Midbrain (tissue), 1 donor: ENCODE data around the gene SEMA3D.

Source experiments
- DNase-seq: peaks from one replicate; lab custom pipeline; 2025; lab: John Stamatoyannopoulos, UW

SEMA3D gene

DNA sequence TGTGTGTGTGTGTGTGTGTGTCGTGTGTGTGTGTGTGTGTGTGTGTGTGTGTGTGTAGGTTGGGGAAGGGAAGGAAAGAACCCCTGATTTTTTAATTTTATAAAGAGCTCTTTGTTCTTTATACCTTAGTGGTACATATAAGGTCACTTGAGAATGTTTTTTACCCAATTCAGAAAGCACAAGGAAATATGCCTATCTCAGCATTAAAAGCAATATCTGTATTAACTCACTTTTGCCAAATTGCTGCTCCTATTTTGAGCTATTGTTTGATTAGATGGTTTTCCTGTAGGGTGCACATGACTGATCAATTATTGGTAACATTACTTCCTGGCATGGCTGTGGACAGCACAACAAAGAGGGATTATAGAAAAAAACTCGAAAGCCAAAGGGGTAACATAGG, 60.5 kb downstream of the SEMA3D start:
- DNase-seq = no peak

DNA sequence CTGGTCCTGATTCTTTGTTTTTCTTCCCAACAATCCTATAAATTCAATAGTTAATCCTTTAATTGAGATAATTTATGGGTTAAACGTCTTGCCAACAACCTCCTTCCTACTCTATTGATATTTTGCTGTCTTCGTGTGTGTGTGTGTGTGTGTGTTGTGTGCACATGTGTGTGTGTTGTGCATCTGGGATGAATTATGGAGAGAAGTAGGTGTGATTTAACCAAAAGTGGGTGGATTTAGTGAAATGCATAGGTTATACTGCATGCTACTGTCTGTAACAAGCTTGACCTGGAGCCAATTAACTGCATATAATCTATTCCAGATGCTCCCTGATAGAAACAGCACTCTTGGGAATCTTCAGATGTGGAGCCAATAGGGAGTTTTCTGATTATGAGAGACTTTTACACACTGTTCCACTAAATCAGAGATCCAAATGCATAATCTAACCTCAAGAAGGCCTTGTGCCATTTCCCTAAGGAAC, 61.2 kb downstream of the SEMA3D start:
- no peak for DNase-seq

DNA sequence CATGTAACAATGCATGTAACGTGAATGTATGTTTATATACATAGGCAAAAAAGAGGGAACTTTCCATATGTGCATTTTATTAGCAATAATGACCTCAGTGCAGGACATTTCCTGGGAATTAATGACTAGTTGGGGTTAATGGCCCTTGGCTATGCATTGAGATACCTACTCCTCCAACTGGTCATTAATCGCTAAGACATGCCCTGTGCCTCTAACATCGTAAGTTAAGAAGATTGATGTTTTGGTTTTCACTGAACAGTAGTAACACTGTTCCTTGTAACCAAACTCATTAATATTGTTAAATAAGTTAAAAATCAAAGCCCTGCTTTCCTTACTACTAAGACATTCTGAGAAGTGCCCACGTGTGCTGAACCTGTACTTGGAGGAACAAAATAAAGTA, 61.7 kb downstream of the SEMA3D start:
- no peak for DNase-seq

DNA sequence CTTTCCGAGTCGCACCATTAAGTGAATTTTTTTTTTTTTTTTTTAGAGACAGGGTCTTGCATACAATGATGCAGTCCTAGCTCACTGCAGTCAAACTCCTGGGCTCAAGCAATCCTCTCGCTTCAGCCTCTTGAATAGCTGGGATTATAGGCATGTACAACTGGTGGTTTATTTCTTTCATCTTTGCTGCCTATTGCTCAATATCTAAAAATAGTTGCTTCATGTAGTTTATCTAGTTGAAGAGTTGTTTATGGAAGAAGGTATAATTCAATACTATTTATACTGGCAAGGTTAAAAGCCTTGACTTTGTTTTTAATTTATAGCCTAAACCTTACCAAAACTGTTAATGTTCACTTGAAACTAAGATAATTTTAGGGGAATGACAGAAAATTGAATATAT, 66.9 kb downstream of the SEMA3D start:
- DNase-seq = no peak

DNA sequence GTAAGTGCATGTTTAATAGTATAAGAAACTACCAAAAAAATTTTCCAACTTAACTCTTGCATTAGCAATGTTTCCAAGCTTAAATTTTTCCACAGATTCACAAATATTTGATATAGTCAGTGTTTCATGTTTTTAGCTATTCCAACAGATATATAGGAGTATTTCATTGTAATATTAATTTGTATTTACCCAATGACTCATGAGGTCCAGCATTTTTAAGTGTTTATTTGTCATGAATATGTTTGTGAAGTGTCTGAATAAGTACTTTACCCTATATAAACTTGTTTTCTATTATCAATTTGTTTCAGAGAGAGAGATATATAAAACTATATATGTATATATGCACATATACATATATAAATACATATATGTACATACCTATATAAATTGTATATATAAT, 71.0 kb downstream of the SEMA3D start:
- no peak for DNase-seq

DNA sequence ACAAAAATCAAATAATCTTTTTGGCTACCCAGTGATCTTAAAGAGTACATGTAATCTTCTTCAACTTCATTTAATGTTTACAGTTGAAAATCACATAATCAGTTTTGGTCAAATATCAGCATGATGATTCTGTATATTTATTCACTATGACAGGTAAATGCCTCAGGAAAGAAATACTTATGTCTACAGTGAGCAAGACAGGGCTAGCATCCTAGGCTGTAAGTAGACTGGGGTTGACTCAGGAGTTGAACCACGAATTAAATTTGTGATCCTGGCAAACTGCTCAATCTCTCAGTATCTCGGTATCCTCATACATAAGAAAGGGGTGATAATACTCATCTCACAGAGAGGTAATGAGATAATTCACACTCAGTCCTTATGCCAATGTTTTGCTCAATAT, 71.8 kb downstream of the SEMA3D start:
- no peak for DNase-seq

DNA sequence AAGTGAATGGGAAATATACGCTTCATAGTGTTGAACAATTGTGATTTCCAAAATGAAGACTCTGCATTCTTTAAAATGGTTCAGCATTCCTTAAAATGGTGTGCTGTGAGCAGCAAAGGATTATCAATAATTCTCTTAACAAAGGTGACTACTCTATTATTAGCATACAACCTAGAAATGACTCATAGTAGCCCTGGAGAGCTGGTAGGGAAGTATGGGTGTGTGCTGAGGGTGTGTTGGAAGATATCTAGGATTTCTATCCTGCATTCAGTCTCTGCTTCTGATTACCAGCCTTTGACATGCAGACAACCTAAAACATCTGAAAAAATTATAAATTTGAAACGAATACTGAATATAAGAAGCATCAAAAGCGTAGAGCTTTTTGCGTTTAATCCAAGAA, 72.5 kb downstream of the SEMA3D start:
- DNase-seq = no peak

DNA sequence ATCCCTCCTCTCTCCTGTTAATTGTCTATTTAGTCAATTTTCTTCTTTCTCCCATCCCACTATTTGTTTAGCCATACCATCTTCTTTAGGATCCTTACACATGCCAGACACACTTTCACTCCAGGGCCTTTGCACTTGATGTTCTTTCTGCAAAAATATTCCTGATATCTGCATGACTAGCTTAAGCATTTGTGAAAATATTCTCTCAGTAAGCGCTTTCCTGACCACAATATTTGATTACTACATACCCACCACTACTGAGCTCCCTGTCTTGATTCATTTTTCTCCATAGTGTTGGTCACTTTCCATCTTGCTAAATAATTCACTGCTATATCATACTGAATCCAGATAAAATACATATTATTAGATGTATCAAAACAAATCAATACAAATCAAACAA, 75.1 kb downstream of the SEMA3D start:
- DNase-seq = no peak

DNA sequence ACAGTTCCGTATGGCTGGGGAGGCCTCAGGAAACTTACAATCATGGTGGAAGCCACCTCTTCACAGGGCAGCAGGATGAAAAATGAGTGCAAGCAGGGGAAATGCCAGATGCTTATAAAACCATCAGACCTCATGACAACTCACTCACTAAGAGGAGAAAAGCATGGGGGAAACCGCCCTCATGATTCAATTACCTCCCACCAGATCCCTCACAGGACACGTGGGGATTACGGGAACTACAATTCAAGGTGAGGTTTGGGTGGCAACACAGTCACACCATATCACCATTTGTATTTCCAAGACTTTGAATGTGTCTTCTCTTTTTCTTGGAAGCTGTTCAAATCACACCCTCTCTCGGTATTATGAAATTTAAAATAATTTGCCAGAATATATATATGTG, 80.1 kb downstream of the SEMA3D start:
- no peak for DNase-seq

DNA sequence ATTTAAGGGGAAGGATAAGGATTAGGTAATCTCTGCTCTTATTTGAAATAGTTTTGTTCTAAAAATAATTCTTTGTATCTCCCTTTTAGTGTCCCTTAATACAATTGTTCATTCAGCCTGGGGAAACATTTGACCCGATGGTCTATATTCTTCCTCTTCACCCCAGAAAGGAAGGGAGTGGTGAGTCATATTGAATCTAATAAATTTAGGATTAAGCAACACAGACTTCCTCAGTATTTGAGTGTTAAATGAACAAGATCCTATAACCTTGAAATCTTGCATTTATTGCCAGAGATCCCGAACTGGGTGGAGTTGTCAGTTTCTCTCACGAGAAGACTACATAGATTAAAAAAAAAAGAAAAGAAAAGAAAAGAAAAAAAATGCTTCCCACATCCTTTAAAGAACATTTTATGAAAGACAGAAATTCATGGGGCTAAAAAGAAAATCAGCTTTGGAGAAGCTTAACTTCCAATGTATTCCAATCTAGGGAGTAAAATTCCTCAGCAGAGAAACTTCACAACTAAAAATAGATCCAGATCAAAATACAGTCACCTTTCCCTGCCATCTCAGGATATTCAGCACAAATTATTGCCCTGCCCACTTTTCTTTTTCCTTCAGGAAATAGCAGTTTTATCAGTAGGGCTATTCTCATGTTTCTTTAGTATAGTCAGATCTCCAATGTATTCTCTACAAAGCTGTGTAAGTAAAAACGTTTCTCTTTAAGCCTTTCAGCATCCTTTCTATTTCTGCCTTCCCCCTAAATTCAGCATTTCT, 82.2 kb downstream of the SEMA3D start:
- no peak for DNase-seq

DNA sequence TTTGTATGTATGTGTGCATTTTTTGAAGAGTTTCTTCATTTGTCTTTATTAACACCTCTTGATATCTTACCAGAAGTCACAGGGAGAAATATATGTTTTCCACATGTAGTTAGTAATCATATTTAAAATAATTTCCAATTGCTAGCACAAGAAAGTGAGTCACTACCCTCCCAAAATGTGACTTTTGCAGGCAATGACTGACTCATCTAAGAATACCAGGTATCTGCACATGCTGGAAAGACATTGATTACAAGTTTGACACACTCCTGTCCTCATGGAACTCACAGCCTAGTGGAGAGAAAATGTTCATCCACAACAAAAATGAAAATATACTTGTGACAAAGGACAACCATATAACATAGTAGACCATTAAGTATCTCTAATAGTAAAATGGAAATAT, 82.9 kb downstream of the SEMA3D start:
- DNase-seq = no peak

DNA sequence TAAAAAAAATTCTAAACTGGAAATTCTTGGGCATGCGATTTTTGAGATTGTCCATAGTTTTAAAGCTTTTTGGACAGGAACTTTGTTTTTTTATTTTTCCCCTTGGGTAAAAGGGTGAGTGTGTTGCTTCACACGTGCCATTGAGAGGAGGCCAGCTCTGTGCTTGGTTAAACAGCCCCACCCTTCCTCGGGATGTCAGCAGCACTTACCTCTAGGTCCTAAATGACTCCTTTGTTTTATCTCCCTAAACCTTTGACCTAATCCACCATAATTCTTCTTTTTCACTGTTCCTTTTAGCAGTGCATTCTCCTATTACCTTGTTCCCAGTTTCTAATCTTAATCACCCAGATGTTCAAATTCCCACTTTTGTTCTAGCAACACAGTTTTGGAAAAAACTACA, 83.5 kb downstream of the SEMA3D start:
- no peak for DNase-seq

DNA sequence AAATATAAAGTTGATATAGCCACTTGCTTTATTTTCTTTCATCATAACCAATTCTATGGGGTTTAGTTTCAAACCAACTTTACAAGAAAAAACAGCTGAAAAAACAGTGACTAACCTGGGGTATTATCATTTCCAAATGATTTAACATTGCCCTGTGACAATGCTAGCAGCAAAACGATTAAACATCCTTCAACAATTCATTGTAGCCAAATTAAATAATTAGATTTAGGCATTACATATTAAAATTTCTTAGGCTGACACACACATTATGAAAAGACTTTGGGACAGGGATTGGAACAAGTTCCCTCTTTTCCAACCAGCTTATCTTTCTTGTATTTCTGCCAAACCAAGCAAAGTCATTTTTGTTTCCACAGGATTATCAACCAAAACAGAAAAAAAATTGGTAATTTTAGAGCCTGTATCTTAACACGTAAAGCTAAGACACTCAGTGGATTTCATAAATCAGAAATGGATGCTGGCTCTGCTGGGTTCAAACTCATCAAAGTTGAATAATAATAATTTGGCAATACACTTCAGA, 84.0 kb downstream of the SEMA3D start:
- DNase-seq = no peak

DNA sequence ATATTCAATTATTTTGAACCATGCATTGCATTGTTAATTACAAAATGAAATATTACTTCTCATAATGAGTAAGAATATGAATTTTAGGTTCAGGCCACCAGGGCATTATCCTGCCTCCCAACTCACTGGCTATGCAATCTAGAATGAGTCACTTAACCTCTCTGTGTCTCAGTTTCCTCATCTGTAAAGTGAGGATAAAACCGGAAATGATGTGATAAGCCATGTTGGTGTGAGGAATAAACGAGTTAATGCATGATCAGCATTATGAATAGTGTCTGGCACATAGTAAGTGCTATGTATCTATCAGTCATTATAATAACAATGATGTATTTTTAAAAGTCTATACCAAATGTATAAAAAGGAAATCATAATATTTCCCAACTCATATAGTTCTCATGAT, 85.5 kb downstream of the SEMA3D start:
- no peak for DNase-seq

DNA sequence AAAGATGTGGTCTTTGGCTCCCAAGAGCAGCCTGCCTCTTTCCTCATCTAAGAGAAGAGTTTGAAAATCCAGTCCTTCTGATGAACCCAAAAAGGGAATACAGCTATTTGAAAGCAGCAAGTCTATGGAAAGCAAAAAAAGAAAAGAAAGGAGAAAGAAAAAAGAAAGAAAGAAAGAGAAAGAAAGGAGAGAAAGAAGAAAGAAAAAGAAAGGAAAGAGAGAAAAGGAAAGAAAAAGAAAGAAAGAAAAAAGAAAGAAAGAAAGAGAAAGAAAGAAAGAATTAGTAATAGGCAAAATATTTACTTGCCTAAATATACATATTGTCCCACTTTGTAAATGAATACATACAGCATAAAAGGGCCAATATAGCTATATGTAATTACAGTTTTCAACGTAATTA, 89.0 kb downstream of the SEMA3D start:
- DNase-seq = no peak

DNA sequence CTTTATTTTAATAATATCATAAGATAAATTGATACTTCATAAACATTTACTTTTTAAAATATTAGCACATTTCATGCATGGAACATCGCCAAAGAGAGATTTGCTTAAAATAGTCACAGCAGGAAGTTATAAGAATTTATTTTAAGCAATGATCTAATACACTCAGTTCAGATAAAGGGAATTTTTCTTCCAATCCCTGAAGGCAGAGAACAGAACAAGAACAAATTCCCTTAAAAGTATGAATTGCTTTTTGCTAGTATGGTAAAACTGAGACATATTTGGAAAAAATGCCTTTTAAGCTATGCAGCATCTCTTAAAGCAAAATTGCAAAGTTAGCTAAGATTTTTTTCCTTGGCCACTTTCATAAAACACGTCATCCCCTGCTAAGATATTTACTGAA, 91.0 kb downstream of the SEMA3D start:
- DNase-seq = no peak

DNA sequence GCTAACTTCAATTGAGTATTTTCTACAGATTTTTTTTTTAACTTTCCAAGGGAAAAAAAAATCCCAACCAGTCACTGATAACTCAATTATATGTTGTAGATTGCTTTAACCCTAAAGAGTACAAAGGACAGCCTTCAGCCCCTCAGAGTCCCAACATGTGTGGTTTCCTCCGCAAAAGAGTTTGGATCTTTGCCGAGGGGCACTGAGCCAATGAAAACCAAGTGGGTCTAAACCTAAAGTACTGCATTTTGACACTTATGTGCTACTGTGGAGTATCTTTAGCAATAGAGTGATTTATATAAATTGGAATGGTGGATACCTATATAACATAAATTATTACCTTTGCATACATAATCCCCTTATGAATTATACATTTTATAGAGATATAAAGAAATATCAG, 91.5 kb downstream of the SEMA3D start:
- DNase-seq = no peak

DNA sequence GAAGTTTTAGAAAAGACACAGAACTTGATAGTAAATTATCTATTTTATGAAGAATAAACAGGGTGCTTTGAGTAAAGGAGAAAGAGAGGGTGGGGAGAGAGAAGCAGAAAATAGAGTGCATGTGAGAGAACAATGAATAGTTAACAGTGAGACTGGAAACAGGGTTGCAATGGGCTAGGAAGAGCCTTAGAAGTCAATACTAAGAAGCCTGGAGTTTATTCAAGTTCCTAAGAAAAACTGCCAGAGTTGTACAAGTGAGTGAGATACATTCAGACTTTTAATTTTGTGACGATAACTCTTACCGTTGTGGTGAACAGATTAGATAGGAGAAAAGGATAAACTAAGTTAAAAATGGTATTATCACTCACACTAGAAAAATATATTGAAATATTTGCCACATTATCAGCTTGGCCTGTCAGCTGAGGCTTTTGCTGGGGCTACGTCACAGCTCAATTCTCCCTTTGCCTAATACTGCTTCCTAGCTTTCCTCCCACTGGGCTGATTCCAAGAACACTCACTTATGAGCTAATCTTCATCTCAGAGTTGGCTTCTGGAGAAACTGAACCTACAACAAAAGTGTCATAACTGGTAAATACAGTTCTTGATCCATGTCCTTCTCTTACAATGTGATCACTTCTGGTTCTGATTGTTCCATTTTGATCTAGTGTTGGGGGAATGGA, 92.7 kb downstream of the SEMA3D start:
- no peak for DNase-seq

DNA sequence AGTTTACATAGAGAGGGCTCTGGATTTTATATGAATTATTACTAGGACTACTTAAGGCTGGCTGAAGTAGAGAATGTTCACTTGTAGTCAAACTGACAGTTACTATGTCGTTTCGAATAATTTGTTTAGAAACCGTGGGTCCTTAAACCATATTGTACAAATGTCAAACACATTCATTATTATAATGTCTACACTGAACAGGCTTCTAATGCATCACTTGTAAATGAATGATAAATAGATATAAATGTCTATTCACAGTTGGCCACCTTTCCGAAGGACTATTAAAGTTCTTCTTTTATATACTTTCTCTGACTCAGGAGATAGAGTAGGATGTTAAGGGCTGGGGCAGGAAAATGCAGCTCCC, 95.3 kb downstream of the SEMA3D start:
- DNase-seq = no peak

DNA sequence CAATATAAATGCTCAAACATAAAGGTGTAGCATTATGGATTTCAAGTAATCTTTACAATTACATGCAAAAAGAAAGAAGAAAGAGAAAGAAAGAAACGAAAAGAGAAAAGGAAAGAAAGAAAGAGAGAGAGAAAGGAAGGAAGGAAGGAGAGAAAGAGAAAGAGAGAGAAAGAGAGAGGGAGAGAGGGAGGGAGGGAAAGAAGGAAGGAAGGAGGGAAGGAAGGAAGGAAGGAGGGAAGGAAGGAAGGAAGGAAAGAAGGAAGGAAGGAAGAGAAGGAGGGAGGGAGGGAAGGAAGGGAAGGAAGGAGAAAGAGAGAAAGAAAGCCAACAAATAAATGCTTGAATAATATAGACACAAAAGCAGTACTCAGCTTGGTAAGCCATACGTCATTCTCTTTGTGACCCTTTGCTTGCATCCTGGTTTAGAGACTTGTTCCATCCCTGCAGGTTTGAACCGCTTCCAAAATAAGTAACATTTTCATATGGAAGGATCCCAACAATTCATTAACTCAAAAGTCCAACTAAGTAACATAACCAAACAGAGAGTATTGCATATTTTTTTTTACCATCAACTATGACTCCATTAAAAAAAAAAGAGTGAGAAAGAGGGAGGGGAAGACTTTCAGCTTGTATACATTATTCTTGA, 95.8 kb downstream of the SEMA3D start:
- no peak for DNase-seq

DNA sequence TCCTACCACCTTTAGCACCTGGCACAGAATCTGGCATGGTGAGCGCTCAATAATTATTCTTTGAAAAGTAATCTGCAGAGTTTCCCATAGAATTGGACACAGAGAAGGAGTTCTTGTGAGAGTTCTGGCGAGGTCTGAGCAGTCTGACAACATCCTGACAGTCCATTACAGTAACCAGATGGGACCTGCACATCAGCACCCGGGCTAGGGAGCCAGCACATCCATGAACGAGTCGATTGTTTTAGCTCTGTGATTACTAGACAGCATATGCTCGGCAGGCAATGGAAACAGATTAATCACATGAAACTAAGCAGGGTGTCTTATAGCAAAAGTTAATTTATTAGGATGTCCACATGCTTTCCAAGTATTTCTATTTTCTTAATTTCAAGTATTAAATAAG, 96.7 kb downstream of the SEMA3D start:
- DNase-seq = no peak

DNA sequence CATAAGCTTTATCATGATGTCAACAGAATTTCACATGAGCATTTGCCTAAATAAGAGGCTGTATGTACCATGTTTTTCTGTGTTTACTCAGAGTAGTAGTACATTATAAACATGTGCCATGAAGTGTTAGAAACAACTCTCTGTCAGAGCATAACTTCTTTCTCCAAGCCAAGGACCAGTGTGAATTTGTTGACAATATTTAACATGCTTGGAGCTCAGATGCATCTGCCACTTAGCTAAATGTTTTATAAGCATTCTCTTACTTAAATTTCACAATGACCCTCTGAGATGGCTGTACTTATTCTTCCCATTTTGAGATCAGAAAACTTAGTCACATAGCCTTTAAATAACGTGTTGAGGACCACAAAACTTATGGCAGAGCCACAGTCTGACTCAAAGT, 105.0 kb downstream of the SEMA3D start:
- DNase-seq = no peak

DNA sequence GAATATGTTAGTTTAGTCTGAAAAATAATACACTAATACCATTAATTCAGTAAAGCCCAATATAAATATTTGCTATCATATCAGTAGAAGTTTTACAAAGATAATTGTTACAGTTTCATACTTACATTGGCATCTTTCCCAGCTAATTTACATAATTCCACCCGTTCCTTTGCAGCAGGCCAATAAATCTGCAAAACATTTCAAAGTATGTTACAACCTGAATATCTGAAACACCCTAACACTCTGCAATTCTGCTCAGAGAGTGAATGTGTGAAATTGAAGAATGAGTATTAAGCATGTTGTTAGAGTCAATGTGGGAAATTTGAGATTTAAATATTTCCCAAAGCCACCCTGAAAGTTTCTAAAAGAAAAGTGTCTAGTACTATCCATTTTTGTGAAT, 105.5 kb downstream of the SEMA3D start:
- no peak for DNase-seq
